VCaP (cell line): ENCODE data around the gene GPR162.

Source experiments
- H3K27ac ChIP-seq: fragments of 450-650 bp; 2 replicates; pipeline ENCODE4 v1.5.1; 2017
- TF ChIP-seq, protein P1 (sequence below): fragments of 450-650 bp; conservative IDR thresholded peaks from 2 replicates; pipeline ENCODE4 v1.5.1; 2017; ENCODE audit warnings: mild to moderate bottlenecking, moderate library complexity

GPR162 gene

DNA sequence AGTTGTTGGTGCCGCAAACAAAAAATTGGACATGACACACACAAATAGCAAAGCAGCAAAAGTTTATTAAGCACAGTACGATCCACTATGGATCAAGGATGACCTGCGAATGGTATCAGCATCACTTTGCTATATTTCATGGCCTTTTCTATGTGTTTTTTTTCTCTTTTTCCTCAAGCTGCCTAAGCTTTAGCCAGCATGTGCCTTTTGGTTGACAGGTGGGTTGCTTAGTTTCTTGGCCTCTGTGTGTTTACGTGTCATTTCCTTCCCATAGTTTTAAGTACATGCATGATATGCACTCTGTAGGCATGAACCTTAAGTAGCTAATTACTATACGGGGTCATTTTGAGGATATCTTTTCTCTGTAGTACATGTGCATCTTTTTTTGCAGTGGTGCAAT is 22.5 kb upstream of the GPR162 start:
- TF ChIP-seq, protein P1, sequence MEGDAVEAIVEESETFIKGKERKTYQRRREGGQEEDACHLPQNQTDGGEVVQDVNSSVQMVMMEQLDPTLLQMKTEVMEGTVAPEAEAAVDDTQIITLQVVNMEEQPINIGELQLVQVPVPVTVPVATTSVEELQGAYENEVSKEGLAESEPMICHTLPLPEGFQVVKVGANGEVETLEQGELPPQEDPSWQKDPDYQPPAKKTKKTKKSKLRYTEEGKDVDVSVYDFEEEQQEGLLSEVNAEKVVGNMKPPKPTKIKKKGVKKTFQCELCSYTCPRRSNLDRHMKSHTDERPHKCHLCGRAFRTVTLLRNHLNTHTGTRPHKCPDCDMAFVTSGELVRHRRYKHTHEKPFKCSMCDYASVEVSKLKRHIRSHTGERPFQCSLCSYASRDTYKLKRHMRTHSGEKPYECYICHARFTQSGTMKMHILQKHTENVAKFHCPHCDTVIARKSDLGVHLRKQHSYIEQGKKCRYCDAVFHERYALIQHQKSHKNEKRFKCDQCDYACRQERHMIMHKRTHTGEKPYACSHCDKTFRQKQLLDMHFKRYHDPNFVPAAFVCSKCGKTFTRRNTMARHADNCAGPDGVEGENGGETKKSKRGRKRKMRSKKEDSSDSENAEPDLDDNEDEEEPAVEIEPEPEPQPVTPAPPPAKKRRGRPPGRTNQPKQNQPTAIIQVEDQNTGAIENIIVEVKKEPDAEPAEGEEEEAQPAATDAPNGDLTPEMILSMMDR = no peak

GRCh38 chr12:6807170-6807569 is 14.5 kb upstream of the GPR162 start:
- H3K27ac ChIP-seq = no peak overlapping the region
- TF ChIP-seq, protein P1 = no peak

More for the DNA sequence above, 22.5 kb upstream of the GPR162 start:
- H3K27ac ChIP-seq = no peak overlapping the region

DNA sequence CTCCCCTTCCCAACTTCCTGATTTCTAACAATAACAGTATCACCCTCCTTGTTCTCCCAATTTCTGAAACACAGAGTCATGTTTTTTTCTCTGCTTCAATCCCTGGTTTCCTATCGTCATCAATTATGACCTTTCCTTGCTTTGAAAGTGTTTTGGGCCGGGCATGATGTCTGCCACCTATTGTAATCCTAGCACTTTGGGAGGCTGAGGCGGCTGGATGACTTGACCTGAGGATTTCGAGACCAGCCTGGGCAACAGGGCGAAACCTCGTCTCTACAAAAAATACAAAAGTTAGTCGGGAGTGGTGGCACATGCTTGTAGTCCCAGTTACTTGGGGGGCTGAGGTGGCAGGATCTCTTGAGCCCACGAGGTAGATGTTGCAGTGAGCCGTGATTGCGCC is 12.6 kb upstream of the GPR162 start:
- TF ChIP-seq, protein P1 = no peak
- no peak overlapping the region for H3K27ac ChIP-seq

DNA sequence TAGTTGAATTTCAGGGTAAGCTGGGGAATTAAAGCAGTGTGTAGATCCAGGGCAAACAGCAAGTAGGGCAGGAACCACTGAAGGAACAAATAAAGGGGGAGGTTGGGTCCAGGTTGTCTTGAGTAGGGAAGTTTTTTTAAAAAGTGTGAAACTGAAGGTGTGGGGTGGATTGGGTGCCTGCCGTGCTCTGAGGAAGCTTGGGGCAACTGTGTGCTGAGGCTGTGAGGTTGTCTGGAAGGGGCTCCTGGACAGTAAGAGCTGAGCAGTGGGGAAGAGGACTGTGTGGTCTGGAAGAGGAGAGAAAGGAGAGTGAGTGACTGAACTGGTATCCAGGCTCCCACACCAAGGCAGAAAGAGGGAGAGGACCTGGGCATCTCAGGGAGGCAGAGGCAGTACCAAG is 10.9 kb upstream of the GPR162 start:
- TF ChIP-seq, protein P1 = no peak
- no peak overlapping the region for H3K27ac ChIP-seq

- no peak overlapping the region for H3K27ac ChIP-seq
- TF ChIP-seq, protein P1 = no peak
Measured at GRCh38 chr12:6813363-6813762, 8.3 kb upstream of the GPR162 start.

DNA sequence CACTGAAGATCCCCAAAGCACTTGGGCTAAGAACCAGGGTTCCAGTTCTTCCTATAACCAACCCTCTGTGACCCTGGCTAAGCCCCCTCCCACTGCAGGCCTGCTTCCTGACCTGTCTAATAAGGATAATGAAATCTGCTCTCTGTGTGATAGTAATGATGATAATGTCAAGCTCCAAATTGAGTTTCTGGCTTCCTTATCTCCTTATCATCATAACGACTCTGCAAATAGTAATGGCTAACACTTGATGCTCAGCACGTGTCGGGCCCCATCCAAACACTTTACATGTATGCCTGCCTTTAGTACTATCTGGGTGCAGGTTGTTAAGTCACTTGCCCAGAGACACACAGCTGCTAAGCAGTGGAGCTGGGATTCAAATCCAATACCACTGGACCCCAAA is 5.0 kb upstream of the GPR162 start:
- TF ChIP-seq, protein P1 = no peak
- no peak overlapping the region for H3K27ac ChIP-seq

DNA sequence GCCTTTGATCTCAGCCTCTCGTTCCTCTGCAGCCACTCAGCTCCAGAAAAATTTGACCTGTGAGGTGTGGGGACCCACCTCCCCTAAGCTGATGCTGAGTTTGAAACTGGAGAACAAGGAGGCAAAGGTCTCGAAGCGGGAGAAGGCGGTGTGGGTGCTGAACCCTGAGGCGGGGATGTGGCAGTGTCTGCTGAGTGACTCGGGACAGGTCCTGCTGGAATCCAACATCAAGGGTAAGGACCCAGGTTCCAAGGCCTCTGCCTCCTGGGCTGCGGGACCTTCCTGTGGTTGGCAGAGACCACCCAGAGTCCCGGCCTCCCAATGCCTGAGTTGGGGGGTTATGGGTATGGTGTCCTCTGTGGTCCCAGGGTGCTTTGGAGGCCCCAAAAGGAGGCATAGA is 4.5 kb upstream of the GPR162 start:
- TF ChIP-seq, protein P1 = no peak
- H3K27ac ChIP-seq = no peak overlapping the region
